ENCODE measurements around the gene RAB39B.
"Not testable (repeated sequence)": the region's sequence is repeated elsewhere in the genome, so short reads cannot be mapped to it uniquely, and the experiment has no call there.

Gene RAB39B, protein sequence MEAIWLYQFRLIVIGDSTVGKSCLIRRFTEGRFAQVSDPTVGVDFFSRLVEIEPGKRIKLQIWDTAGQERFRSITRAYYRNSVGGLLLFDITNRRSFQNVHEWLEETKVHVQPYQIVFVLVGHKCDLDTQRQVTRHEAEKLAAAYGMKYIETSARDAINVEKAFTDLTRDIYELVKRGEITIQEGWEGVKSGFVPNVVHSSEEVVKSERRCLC

DNA sequence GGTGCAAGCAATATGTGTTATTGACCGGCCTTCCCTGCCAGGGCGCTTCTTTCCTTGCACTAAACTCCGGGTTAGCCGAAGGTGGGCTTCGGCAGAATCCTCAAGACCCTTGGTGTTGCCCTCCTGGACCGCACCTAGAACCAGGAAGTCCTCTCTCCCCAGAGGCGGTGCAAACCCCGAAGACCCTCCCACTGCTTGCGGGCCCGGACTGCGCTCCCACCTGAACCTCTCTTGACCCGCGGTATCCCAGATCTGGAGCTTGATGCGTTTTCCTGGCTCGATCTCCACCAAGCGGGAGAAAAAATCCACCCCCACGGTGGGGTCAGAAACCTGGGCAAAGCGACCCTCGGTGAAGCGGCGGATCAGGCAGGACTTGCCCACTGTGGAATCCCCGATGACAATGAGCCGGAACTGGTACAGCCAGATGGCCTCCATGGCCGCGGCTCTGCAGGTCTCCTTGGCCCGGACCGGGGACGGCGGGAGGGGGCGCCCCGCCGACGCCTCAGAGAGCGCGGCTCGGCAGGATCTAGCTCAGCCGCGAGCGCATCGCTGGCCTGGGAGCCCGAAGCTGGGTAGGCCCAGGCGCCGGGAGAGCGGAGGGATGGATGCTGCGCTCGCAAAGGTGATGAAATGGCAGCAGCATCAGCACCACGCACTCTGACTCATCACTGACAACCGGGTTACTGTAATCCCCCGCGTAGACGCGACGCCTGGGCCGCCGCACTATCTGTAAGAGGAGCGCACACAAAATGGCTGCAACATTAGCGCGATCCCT is at the start of gene RAB39B:
Gene RAB39B, minus strand, starts transcription at position 638 of the 775 bp plus-strand sequence. Its CDS starts 203 bp downstream, at position 435.
- peak; percentile 74 for DNase-seq

DNA sequence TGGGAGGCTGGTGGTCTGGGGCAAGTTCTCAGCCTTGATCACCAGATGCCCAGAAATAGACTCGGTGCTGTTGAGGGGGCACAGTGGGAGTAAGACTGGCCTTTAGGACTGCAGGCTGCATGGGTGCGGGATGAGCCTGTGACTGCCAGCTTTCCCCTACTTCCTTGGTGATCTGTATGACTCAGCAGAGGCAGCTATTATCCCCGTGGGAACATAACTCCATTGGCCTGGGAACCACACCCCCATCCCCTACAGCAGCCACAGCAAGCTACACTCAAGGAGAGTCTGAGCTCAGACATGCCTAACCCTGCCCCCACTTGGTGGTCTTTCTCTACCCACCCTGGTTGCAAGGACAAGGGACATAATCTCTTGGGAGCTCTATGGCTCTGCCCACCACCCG is 49.5 kb upstream of the RAB39B start:
- DNase-seq: no peak

DNA sequence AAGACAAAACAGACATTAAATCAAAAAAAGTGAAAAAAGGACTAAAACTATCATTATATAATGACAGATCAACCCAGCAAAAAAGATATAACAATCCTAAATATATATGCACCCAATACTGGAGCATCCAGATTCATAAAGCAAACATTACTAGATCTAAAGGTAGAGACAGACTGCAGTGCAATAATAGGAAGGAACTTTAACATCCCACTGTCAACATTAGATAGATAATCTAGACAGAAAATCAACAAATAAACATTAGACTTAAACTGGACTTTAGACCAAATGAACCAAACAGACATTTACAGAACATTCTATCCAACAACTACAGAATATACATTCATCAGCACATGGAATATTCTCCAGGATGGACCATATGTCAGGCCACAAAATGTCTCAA is 29.5 kb upstream of the RAB39B start:
- no peak for DNase-seq

DNA sequence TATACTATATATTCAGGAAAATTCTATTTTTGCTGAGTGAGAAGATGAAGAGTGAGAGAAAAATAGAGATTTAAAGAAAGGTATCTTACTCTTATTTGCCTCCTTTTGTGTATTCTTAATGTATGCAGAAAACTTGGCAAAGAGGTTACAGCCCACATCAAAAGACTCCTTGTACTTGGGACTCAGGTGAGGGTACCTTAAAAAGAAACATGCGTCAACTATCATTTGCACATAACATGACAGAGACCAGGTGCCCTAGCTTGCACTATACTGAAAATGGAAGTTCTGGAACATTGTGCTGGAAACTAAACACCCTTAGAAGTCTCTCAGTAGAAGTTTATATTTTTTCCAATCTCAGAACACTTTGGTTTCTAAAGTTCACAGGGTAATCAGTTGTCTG is 15.6 kb upstream of the RAB39B start:
- no peak for DNase-seq

DNA sequence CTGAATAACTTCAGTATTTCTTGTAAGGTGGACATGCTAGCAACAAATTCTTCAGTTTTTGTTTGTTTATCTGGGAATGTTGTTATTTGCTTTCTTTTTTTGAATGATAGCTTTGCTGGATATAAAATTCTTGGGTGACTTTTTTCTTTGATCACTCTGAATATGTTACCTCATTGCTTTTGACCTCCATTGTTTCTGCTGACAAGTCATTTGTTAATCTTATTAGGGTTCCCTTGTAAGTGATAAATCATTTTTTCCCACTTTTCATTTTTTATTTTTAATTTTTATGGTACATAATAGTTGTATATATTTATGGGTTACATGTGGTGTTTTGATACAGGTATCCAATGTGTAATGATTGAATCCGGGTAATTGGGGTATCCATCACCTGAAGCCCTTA is 6.7 kb upstream of the RAB39B start:
- no peak for DNase-seq

DNA sequence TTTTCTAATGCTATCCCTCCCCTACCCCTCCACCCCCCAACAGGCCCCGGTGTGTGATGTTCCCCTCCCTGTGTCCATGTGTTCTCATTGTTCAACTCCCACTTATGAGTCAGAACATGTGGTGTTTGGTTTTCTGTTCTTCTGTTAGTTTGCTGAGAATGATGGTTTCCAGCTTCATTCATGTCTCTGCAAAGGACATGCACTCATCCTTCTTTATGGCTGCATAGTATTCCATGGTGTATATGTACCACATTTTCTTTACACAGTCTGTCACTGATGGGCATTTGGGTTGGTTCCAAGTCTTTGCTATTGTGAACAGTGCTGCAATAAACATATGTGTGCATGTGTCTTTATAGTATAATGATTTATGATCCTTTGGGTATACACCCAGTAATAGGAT is 3.7 kb upstream of the RAB39B start:
- not testable (repeated sequence) for DNase-seq

DNA sequence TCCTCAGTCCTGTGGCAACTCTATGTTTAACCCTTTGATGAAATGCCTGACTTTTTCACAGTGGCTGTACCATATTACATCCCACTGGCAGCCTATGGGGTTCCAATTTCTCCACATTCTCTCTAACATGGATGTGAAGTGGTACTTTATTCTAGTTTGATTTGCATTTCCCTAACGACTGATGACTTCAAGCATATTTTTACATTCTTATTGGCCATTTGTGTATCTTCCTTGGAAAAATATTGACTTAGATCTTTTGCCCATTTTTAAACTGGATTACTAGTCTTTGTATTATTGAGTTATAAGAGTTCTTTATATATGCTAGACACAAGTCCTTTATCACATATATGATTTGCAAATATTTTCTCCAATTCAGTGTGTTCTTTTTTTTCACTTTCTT is 2.1 kb upstream of the RAB39B start:
- no peak for DNase-seq

DNA sequence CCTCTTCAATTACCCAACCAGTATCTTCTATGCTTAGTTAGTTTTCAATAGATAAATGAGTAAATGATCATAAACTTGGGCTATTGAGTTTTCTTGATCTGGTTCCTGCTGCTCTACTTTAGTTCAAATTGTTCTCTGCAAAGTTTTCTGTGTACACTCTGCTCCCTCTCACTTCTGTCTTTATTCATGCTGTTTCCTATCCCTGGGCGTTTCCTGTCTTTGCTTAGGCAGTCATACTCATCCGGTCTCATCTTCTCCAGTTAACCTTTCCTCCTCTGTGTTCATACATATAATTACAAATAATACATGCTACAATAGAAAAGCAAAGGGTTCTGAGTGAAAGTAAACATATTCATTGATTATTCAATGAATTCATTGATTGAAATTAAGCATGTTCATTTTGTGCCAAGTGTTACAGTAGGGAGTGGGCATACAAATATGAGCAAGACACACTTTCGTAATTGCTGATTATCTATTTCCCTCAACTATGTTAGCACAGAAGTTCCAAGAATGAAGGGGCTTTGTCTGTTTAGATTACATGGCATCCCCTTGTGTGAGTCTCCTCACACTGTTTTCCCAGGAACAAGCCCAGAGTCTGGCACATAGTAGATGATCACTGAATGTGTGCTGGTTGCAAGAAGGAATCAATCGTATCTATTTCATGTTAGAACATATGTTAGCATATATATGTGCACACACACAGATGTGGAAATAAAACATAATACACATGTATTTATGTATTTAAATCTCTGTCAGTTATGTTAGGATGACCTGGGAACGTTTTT is 1.1 kb downstream of the RAB39B start:
- DNase-seq: no peak

DNA sequence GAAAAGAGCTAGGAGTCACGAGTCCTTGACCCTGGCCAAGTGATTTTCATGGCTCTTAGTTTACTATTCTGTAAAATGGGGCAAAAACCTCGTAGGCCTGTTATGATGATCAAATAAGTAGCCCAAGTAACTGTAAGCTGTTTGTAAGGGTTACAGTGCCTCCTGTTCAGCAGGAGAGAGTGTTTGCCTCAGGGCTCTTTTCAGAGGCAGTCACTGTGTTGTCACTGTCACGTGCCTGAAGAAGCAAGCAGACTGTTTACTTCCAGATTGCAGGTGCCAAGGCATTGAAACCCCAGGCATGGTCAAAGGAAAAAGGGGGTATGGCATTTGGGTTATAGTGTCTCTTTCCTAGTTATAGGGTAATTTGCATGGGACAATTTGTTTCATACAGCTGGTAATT is 4.5 kb downstream of the RAB39B start:
- DNase-seq: peak; percentile 33

DNA sequence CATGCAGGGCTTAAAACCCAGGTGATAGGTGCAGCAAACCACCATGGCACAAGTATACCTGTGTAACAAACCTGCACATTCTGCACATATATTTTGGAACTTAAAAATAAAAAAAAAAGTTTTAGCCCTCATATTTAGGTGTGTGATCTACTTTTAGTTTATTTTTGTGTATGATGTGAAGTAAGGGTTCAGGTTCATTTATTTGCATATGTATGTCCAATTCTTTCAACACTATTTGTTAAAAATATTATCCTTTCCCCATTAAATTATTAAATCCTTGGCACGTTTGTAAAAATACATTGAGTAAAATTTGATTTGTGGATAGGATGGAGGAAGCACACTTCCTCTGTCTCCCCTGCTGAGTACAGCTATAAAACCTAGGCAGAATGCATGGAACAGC is 12.9 kb downstream of the RAB39B start:
- DNase-seq: no peak

DNA sequence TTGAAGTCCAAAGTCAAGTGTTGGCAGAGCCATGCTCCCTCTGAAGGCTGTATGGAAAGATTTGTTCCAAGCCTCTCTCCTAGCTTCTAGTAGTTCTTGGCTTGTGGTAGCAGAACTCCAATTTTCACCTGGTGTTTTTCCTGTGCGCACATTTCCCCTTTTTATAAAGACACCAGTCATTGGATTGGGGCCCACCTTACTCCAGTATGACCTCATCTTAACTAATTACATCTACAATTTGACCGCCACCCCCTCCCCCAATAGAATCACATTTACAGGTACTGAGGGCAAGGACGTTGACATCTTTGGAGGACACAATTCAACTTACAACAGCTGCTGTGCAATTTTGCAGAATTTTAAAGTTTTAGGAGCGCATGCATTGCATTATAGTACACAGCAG is 16.8 kb downstream of the RAB39B start:
- no peak for DNase-seq

DNA sequence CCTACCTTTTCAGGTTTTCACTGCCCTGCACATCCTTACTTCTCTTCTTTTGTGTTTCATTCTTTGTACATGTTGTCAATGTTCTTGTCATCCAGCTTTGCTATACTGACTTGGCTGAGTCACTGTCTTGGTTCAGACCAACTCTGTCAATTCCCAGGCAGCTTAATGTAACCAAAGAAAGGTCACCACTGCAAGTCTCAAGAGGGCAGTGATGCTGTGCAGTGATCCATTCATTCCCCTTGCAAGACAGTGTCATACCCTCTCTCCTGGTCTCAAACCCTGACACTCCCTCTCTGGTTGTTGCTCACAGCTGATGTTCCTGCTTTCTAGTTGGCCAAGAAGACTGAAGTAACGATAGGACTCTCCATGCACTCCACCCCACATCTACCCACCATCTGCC is 17.5 kb downstream of the RAB39B start:
- DNase-seq: no peak

DNA sequence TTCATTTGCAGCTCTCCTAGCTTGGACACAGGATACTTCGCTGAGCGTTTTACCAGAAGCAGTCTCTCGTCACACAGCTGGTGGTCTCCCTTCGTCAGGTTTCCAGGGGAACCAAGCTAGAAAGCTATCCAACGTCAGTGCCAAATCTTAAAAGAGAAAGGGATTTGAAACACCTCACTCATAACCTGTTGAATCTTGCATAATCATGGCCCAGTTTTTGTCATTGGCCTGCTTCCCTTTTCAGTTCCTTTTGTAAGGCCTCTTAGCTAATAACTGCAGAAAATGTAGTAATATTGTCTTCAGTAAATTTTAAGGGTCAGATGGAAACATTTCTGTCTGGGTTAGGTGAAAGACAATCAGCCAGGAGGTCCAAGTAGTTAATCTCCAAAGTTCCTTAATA is 22.0 kb downstream of the RAB39B start:
- no peak for DNase-seq

DNA sequence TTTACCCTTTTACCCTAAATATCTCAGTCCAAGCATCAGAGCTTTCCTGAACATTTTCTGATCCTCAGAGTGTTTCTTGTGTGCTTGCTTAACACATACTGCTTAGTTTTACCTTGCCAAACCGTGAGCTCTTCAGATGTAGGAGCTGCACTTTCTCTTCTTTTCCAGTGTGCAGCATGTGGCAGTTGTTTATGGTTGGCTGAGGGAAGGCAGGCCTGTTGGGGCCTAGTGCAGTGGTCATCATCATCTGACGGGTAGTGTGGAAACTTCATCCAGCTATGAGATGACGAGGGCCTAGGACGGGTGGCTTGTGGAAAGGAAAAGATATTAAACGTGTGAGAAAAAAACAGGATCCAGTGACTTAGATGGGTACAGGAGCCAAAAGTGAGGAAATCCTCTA is 26.6 kb downstream of the RAB39B start:
- DNase-seq: no peak

DNA sequence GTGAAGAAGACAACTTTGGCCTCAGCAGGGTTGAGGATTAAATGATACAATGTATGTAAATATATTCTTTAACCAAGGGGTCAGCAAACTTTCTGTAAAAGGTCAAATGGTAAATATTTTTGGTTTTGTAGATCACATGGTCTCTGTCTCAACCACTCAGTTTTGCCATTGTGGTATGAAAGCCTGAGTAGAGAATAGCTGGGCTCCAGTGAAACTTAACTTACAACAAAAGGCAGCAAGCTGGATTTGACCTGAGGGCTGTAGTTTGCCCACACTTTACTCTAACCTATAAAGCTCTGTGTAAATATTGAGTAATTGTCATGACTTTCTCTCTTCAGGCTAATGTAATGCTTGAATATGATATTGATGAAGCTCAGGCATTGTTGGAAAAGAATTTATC is 28.4 kb downstream of the RAB39B start:
- DNase-seq: no peak

DNA sequence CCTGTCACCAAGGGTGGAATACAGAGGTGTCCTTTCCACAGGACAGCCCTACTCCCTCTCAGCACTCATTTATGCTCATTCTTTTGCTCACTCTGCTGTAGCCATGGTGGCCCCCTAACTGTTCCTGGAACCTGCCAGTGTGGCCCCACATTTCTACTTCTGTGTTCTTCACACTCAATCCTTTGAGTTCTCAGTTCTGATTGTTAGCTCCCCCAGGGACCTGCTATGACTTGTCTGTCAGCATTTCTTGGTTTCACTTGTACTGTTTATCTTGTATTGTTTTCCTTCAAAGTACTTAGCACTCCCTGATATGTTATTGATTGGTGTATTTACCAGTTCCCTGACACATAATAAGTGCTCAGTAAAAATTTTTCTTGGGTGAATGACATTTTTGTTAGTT is 33.1 kb downstream of the RAB39B start:
- no peak for DNase-seq

DNA sequence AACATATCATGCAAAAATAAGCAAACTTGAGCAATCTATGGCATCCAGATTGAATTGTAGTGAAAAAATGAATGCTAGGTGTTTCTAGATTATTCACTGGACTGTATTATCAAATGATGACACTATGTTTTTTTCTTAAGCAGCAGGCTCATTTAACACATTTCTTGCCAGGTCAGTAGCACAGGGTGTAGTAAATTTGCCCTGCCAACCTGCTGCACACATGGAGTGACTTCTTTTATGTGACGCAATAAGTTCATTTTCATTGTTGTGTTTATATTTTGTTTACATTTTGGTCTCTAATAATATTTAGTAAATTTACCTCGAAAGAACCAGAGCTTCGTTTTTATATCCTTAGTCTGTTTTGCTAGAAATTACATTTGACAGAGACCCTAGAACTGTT is 38.5 kb downstream of the RAB39B start:
- DNase-seq: no peak

DNA sequence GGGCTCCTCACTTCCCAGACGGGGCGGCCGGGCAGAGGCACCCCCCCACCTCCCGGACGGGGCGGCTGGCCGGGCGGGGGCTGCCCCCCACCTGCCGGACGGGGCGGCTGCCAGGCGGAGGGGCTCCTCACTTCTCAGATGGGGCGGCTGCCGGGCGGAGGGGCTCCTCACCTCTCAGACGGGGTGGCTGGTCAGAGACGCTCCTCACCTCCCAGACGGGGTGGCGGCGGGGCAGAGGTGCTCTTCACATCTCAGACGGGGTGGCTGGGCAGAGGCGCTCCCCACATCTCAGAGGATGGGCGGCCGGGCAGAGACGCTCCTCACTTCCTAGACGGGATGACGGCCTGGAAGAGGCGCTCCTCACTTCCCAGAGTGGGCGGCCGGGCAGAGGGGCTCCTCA is 40.5 kb downstream of the RAB39B start:
- DNase-seq: not testable (repeated sequence)

DNA sequence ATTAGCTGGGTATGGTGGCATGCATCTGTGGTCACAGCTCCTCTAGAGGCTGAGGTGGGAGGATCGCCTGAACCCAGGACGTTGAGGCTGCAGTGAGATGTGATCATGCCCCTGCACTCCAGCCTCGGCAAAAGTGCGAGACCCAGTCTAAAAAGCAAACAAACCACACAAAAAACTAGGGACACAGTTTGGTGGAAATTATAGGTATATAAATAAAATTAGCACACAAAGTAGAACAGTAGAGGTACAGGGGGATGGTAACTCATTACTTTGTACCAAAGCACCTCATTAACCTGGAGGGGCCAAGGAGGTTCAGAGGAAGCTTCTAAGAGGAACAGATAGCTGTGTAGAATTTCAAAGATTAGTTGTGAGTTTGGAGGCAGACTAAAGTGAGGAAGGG is 42.9 kb downstream of the RAB39B start:
- DNase-seq: no peak

DNA sequence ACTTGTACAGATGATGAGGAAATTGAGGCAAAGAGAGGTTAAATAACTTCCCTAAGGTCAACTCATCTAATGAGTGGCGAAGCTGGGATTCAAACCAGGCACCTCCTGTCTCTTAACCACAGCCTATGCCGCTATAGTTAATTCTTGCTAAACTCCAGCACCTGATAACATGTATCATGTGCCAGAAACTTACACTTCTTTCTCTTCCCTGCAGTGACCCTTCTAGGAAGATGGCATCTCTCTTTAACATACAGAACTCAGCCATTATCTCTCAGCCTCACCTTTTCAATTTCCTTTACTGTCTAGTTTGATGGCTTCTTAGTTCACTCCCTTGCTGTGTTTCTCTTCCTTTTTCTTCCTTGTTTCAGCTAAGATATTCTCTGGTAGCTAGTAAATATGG is 45.5 kb downstream of the RAB39B start:
- DNase-seq: no peak

DNA sequence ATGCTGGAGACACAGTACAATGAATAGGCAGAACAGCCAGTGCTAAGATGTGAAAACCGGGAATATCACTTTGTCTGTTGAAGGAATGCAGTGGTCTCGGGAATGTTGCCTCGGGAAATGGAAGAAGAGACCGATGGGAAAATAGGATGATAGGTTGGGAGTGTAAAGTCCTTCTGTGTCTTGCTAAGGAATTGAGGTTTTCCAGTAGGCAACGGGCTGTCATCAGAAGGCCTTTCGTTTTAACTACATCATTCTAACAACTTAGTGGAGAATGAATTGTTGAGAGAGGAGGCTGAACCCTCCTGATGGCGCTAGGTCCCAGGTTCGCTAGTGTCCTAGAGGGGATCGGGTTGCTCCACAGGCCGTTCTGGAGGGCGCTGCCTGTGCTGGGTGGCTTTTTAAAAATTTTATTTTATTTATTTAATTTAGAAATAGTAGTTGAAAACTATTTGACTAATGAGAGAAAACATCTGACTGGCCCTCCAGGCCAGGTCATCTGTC is 47.3 kb downstream of the RAB39B start:
- peak; percentile 20 for DNase-seq

DNA sequence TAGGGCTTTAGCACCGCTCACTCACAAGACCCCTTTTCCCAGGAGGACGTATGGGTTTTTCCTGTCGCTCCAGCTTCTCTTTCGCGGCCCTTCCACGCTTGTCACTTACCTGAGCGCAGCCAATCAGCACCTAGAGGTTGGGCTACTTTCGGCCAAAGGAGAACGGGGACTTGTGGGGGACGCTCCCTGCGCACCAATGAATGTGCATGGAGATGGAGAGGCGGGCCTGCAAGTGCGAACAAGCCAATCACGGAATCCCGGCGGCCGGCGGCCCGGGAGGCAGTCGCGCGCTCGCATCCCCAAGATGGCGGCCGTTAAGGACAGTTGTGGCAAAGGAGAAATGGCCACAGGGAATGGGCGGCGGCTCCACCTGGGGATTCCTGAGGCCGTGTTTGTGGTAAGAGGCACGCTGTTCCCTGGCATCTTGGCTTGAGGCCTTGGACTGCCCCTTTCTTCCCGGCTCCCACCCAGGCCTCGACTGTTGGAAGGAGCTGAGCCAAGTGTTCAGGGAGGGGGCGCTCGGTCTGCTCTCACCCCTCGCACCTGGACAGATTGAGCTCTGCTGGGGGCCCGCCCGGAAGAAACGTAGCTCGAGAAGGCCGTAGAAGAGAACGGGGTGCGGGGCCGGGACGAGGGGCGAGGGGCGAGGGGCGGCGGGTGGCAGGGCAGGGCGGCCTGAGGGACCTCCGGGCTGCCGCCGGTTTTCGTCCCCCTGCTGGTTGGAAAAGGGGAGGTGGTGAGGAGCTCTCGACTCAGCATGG is 47.9 kb downstream of the RAB39B start, which contains the start of gene VBP1:
Gene VBP1, plus strand, starts transcription at position 282 of the 761 bp plus-strand sequence. Its CDS starts 23 bp downstream, at position 305.
- peak; percentile 95 for DNase-seq
